ENCODE data around the gene ANKRD31.

Gene ANKRD31

DNA sequence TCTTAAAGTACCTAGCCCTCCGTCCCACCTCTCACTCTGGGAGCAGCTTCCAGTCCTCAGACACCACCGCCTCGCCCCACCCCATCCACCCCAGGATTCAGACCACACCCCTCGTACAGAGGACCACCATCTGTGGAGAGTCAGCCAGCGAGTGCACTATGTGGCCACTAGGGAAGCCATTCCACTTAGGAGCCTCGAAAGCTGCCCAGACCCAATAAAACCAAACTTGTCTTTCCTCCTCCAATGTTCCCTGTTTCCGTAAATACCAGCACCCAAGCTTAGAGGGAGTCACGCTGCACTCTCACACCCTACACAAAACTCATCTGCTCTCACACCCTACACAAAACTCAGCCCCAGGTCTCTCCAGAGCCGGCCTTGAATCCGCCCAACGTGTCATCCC is 186.3 kb downstream of the ANKRD31 start:
- Mint-ChIP-seq H3K4me3 (peak overlapping the region; percentile 78), H3K27ac (peak overlapping the region; percentile 41), H3K4me1 (peaks cover 59% of the 10 kb centered on the region), H3K9me3 (no peaks in the 10 kb centered on the region), H3K36me3 (peaks cover 10% of the 10 kb centered on the region)
- peak in 1 of 2 donors; percentile 55 for DNase-seq (ENCODE audit: low spot score in 2 of 2)
- no peak for ATAC-seq

DNA sequence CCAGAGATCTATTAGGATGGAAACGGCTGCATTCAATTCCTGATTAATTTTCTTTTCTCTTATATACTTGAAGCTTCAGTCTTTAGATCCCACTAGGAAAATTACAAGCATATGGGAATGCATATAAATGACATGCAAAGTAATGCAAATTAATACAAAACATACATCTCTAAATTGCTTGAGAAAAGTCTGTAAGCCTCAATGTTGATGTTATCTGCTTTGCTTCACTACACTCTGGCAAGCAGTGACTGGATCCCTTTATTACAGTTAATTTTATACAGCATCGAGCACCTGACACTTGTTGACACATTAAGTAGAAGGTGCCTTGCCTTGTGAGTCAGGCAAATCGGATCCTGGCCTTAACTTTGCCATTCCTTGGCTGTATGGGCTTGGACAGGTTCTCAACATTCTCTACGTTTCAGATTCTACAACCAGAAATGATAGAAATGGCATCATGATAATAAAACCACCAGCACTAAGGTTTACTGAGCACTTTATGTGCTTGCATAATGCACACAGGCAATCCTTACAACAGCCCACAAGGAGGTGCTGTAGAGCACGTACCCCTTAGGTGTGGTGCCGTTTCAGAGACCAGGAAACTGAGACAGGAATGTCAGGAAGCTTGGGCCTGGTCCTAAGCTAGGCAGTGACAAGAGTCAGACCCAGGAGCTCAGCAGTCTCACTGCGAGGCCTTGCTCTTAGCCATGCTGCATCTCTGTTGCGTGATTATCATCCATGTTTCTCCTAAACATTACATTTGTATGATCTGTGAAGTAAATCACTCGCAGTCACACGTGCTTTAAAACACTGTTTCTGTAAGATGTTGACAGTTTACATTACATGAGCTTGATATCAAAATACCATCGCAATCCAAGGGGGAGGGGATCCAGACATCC is 187.0 kb downstream of the ANKRD31 start:
- H3K36me3 Mint-ChIP-seq = peaks cover 12% of the 10 kb centered on the region
- peak; percentile 34 to 71 for DNase-seq (ENCODE audit: low spot score in 2 of 2)
- H3K9me3 Mint-ChIP-seq = no peaks in the 10 kb centered on the region
- peak; percentile 38 for ATAC-seq
- H3K4me3 Mint-ChIP-seq = peak overlapping the region; percentile 78
- no peak overlapping the region for H3K27ac Mint-ChIP-seq
- peaks cover 56% of the 10 kb centered on the region for H3K4me1 Mint-ChIP-seq

DNA sequence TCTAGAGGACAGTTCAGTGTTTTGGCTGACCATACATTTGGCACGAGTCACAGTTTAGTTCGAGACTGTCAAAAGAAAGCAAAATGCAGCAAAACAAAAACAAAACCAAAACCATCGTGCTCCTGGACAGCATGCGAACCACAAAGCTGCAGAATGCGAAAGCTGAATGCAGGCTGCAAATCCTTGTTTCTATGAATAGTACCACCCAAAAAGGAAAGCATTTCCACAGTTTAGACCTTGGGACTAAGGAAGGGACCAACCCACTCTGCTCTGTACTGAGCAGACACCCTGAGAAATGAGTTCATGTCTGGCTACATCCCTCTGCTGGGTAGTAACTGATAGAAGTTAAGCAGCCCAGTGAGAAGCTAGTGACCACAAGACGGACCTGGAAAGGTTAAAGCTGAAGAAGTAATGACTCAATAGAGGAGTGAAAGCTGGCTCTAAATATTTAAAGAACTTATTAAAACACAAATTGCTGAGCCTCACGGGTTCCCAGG is 188.2 kb downstream of the ANKRD31 start:
- Mint-ChIP-seq H3K36me3 (peaks cover 12% of the 10 kb centered on the region), H3K9me3 (no peaks in the 10 kb centered on the region), H3K27ac (peak overlapping the region; percentile 35), H3K4me3 (peak overlapping the region; percentile 78), H3K4me1 (peaks cover 56% of the 10 kb centered on the region)
- ATAC-seq (no peak), DNase-seq (ENCODE audit: low spot score in 2 of 2) (no peak)

DNA sequence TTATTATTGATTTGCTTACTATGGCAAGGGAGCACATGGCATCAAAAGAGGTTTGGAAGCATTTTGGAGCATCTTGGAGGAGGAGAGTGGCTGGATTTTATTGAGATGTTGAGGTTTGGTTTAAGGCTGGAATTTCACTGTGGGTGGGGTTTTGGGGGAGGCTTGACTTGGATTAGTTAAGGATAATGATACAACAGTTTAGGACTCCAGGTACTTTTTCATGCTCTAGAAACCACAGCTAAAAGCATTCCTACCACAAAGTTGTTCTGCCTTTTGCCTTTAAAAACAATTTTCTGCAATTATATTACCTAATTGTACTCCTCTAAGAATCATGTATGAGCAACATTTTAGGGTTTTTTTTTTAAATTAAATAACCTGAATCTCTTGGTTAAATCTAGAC is 189.3 kb downstream of the ANKRD31 start:
- Mint-ChIP-seq H3K36me3 (peaks cover 15% of the 10 kb centered on the region), H3K9me3 (no peaks in the 10 kb centered on the region), H3K27ac (no peak overlapping the region), H3K4me3 (no peak overlapping the region), H3K4me1 (peaks cover 55% of the 10 kb centered on the region)
- ATAC-seq = no peak
- DNase-seq (ENCODE audit: low spot score in 2 of 2) = no peak

DNA sequence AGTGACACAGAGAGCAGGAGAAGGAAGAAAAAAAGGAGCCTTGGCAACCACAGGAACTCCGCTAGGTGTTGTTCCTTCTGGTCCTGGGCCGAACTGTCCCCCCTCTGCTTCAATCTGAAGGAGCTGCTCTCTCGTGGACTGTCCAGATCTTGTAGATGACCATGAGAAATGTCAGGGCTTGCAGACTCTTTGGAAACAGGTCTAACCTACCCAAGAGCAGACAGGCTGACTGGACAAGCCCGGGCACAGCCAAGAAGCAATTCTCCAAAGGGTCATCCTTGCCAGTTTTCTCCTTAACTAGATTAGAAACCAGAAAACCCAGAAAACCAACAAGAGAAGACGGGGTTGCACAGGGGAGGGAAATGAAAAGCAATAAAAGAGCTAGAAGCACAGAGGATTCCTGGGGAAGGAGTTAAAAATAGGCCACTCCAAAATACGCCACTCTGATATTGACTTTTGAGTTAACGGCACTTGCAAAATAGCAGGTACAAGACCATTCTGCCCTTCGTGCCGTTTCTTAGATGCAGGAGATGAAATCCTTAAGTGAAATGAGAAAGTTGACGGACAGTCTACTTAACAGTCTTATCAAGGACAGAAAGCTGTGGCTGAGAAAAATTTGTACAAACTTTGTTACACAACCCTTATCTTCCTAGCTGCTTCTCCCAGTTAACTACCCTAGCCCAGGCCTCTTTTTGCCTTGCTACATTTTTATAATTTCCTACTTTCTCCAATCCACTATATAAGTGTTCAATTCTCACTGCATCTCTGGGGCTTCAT is 190.1 kb downstream of the ANKRD31 start:
- Mint-ChIP-seq H3K36me3 (peaks cover 19% of the 10 kb centered on the region), H3K4me3 (no peak overlapping the region), H3K9me3 (no peaks in the 10 kb centered on the region), H3K4me1 (peaks cover 47% of the 10 kb centered on the region), H3K27ac (no peak overlapping the region)
- ATAC-seq (no peak), DNase-seq (ENCODE audit: low spot score in 2 of 2) (no peak)

DNA sequence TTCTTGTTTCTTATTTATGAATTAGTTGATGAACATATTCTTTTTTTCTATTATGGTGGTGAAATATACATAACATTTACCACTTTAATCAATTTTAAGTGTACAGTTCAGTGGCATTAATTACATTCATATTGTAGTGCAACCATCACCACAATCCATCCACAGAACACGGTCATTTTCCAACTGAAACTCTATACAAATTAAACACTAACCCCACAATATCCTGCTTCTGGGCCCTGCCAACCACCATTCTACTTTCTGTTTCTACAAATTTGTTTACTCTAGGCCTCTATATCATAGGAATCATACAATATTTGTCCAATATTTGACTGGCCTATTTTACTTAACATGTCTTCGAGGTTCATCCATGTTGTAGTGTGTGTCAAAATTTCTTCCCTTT is 191.6 kb downstream of the ANKRD31 start:
- Mint-ChIP-seq H3K9me3 (no peaks in the 10 kb centered on the region), H3K27ac (no peak overlapping the region), H3K4me3 (no peak overlapping the region), H3K36me3 (peaks cover 19% of the 10 kb centered on the region), H3K4me1 (peaks cover 32% of the 10 kb centered on the region)
- DNase-seq (ENCODE audit: low spot score in 2 of 2) = no peak
- peak; percentile 73 for ATAC-seq

- Mint-ChIP-seq H3K36me3 (peaks cover 19% of the 10 kb centered on the region), H3K9me3 (no peaks in the 10 kb centered on the region), H3K4me1 (peaks cover 26% of the 10 kb centered on the region), H3K4me3 (no peak overlapping the region), H3K27ac (no peak overlapping the region)
- no peak for ATAC-seq
- no peak for DNase-seq (ENCODE audit: low spot score in 2 of 2)
These were observed 192.3 kb downstream of the ANKRD31 start for GRCh38 chr5:75044406-75044805.

GRCh38 chr5:75043633-75044264 is 192.9 kb downstream of the ANKRD31 start:
- ATAC-seq (no peak), DNase-seq (ENCODE audit: low spot score in 2 of 2) (no peak)
- Mint-ChIP-seq H3K36me3 (peaks cover 19% of the 10 kb centered on the region), H3K27ac (no peak overlapping the region), H3K4me3 (no peak overlapping the region), H3K4me1 (peaks cover 21% of the 10 kb centered on the region), H3K9me3 (no peaks in the 10 kb centered on the region)

DNA sequence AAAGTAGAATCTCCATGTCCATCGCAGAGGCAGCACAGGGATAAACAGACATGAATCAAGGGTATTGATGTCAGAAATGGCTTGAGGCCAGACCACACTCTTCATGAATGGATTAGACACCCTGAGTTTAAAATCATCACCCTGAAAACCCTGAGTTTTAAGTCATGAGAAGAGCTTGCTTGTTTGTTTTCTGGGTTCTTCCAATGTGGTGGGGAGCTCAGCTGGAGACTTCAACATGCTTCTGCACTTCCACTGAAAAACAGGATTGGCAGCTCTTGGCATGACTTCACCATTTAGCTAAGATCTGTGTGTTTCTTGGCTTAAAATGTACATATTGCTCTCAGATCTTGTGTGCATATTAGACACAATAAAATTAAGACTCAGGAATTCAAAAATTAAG is 194.2 kb downstream of the ANKRD31 start:
- ATAC-seq (no peak), DNase-seq (ENCODE audit: low spot score in 2 of 2) (no peak)
- H3K4me3 Mint-ChIP-seq = no peak overlapping the region
- peaks cover 11% of the 10 kb centered on the region for H3K4me1 Mint-ChIP-seq
- no peak overlapping the region for H3K27ac Mint-ChIP-seq
- peaks cover 19% of the 10 kb centered on the region for H3K36me3 Mint-ChIP-seq
- H3K9me3 Mint-ChIP-seq = no peaks in the 10 kb centered on the region

DNA sequence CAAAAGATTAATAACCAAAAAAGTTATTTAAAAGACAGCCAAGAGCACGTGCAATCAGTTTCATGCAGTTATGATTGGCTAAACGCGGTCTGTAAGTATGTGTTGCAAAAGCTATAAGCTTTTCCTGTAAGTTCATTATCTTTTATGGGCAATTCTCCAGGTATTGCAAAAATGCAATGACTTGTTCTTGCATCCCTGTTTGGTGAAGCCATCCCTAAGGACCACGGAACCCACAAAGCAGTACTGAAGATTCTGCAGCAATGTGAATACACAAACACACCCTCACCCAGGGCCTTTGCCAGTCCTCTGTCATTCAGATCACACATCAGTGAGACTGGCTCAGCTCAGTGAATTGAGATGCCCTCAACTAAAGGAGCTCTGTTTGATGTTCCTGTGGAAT is 195.7 kb downstream of the ANKRD31 start:
- ATAC-seq (no peak), DNase-seq (ENCODE audit: low spot score in 2 of 2) (no peak)
- peaks cover 14% of the 10 kb centered on the region for H3K36me3 Mint-ChIP-seq
- no peaks in the 10 kb centered on the region for H3K9me3 Mint-ChIP-seq
- no peak overlapping the region for H3K27ac Mint-ChIP-seq
- no peak overlapping the region for H3K4me3 Mint-ChIP-seq
- H3K4me1 Mint-ChIP-seq = peaks cover 17% of the 10 kb centered on the region

DNA sequence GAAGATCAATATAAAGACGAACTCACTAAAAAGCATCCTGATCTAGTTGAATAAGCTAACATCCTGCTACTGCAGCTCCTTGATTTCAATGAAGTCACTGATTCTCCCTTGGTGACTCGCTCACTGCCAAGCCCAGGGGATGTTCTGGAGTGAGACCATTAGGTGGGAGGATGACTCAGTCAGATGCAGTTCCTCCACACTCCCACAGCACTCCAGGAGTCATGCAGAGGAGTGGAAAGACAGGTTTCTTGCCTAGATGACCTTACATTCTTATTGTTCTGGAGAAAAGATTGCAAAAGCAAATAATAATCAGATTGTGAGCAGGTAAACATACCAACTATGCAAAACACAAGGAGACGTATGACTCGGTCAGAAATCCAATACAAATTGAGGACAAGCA is 199.6 kb downstream of the ANKRD31 start:
- Mint-ChIP-seq H3K4me1 (peaks cover 34% of the 10 kb centered on the region), H3K9me3 (no peaks in the 10 kb centered on the region), H3K4me3 (no peak overlapping the region), H3K36me3 (peaks cover 1% of the 10 kb centered on the region), H3K27ac (no peak overlapping the region)
- ATAC-seq (peak; percentile 88), DNase-seq (ENCODE audit: low spot score in 2 of 2) (no peak)

GRCh38 chr5:75034137-75034739 is 202.4 kb downstream of the ANKRD31 start:
- Mint-ChIP-seq H3K4me3 (no peak overlapping the region), H3K4me1 (peaks cover 36% of the 10 kb centered on the region), H3K36me3 (no peaks in the 10 kb centered on the region), H3K9me3 (no peaks in the 10 kb centered on the region), H3K27ac (no peak overlapping the region)
- ATAC-seq (peak; percentile 77), DNase-seq (ENCODE audit: low spot score in 2 of 2) (no peak)

GRCh38 chr5:75031366-75031765 is 205.3 kb downstream of the ANKRD31 start:
- ATAC-seq = no peak
- Mint-ChIP-seq H3K4me3 (no peak overlapping the region), H3K4me1 (peaks cover 27% of the 10 kb centered on the region), H3K36me3 (peaks cover 6% of the 10 kb centered on the region), H3K9me3 (no peaks in the 10 kb centered on the region), H3K27ac (no peak overlapping the region)
- DNase-seq (ENCODE audit: low spot score in 2 of 2) = no peak

DNA sequence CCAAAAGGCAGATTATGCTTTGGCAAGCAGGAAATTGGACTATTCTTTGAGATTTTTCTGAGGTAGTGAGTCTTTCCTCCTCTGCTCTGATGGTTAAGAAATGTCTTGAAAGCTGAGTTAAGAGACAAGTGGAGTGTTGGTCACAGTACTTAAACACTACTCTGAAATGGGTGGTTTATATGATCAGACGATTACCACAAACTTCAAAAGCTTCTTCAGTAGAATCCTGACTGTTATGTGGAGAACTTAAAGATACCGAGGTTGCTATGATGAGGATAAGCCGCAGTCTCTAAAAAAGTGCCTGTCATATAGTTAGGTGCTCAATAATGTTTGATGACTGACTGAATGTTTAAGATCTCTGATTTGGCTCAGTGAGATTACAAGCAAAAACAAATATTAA is 208.6 kb downstream of the ANKRD31 start:
- no peak for DNase-seq (ENCODE audit: low spot score in 2 of 2)
- Mint-ChIP-seq H3K4me1 (peaks cover 25% of the 10 kb centered on the region), H3K4me3 (no peak overlapping the region), H3K27ac (no peak overlapping the region), H3K36me3 (peaks cover 6% of the 10 kb centered on the region), H3K9me3 (no peaks in the 10 kb centered on the region)
- ATAC-seq = no peak

All from stimulated activated effector memory CD8-positive, alpha-beta T cell treated with anti-CD3 and anti-CD28 coated beads, Interleukin-12 subunit alpha, Interleukin-12 subunit beta, amount 100 ng/mL, for 72 hours (primary cell).